CD4-positive, alpha-beta T cell treated with Interferon alpha-2 for 1 hour (primary cell): ENCODE results near the gene SIK2.

Experiments used
- DNase-seq, 2 donors: peaks; one replicate each; pipeline ENCODE4 v3.0.0-alpha.2; 2020 to 2022

Gene SIK2

DNA sequence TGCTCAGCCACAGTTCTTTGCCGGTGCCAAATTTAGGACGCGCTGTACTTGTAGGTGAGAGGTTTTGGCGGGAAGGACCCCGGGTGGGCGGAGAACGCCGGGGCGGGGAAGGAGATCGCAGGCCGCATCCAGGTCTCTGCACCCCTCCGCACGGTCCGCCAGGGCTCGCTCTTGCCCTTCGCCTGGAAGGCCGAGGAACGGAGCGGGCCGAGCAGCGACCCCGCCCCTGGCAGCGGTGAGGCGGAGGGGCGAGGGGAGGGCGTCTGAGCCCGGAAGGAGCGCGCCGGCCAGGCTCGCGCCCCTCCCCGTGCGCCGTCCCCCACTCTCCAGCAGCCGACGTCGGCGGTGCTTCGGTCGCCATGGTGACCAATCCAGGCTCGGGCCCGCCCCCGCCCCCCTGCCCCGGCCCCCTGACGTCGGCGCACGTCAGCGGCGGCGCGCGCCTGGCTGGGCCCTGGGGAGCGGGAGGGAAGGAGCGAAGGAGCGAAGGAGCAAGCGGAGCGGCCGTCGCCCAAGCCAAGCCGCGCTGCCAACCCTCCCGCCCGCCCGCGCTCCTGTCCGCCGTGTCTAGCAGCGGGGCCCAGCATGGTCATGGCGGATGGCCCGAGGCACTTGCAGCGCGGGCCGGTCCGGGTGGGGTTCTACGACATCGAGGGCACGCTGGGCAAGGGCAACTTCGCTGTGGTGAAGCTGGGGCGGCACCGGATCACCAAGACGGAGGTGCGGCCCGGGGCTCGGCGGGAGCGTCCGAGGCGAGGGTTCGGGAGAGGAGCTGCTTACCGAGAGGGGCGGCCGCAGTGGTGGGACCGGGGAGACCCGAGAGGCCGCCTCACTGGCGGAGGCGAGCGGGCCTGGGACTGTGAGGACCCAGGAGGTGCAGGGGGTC, at the start of gene SIK2:
Gene SIK2 (plus strand): TSS at position 471 of the 886 bp plus-strand sequence. CDS start 115 bp downstream, at position 586.
- peak; percentile 93 to 94 for DNase-seq

DNA sequence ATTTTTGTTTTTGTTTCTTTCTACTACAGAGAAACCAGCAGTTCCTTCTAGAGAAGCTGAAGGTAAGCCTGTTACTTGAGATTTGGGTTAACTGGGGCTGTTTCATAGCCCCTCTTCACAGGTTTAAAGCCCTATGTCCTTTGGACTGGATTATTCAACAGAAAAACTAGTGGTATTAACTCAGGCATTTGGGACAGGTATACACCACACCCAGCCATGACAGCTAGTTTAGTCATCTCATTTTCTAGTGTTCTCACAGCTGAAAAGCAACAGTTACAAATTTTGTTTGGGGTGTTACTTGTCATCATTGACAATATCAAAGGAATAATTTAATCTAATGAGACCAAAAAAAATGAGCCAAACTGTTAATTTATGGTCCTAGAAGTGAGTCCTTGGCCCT, 47.7 kb upstream of the SIK2 start:
- DNase-seq = no peak

DNA sequence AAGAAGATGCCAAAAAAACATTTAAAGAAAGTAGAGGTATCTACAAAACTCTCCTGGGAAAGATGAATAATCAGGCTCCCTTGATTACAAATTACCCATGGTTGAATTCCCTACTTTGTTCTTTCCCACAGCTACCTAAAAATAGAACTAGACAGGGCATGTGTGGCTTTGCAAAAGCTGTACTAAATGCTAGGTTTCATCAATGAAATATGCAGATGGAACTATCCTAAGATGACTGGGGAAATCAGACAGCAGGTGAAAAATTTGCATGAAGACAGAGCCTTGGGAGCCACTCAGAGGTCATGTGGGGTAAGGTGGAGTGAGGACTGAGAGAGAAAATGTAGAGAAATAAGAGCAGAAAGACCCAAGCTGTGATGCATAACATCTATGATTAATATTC, 47.0 kb upstream of the SIK2 start:
- DNase-seq = no peak

DNA sequence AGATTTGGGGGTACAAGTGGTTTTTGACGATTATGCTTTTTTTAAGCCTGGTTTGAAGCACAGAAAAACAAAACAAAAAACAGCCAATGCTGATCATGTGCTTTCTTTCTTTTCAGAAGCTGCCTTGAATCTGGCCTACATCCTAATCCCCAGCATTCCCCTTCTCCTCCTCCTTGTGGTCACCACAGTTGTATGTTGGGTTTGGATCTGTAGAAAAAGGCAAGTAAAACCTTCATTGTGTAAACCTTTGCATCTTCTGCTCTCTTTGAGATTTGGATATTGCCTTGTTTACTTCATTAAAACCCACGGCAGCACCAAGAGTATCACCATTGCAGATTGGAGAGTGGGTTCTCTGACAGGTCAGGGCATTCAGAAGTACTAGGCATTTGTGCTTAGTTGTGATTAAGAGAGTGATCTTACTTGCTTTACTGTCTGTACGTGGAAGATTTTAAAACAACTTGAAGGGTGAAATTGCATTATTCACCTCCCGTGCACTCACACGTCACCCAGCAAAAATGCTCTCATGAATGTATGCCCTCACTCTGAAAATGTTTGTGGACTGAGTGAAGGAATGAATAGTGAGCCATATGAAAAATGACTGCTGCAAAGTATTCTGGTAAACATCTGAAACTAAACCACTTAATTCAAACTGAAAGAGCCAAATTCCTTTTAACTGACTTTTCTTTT, 44.7 kb upstream of the SIK2 start:
- no peak for DNase-seq

DNA sequence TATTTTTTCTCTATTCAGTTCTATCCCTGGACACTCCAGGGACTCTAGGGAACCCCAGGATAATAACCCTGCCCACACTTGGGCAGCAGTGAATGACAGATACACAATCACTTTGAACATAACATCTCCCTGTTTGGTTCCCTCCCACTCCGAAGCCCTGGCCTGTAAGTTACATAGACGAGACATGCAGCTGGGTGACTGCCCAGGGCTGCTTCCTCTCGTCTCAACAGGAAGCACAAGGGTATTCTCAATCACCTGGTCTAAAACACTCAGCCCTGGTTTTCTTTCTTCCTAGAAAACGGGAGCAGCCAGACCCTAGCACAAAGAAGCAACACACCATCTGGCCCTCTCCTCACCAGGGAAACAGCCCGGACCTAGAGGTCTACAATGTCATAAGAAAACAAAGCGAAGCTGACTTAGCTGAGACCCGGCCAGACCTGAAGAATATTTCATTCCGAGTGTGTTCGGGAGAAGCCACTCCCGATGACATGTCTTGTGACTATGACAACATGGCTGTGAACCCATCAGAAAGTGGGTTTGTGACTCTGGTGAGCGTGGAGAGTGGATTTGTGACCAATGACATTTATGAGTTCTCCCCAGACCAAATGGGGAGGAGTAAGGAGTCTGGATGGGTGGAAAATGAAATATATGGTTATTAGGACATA, 42.3 kb upstream of the SIK2 start:
- no peak for DNase-seq

DNA sequence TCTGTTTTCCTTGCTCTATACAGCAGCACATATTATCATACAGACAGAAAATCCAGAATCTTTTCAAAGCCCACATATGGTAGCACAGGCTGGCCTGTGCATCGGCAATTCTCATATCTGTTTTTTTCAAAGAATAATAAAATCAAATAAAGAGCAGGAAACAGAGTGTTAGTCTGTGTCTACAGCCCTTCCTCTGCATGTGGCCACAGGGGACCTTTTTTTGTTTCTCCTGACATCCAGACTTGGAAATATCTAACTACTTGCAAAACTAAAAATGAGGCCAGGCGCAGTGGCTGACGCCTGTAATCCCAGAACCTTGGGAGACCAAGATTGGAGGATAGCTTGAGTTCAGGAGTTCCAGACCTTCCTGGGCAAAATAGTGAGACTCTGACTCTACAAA, 41.4 kb upstream of the SIK2 start:
- no peak for DNase-seq

DNA sequence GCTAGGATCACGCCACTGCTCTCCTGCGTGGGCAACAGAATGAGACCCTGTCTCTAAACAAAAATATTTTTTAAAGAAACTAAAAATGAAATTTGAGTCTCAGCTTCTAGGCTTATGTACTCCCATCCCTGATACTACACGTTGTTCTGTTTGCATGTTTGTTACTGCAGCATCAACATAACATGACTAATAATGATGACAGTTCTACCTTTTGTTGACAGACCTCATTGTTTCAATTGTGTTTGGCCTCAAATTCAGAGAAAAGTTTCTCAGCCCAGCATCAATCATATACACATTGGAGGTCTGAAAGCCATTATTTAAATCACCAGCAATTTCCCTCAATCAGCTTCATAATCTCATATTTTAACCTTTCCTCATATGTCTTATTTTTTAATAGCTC, 40.9 kb upstream of the SIK2 start:
- no peak for DNase-seq

DNA sequence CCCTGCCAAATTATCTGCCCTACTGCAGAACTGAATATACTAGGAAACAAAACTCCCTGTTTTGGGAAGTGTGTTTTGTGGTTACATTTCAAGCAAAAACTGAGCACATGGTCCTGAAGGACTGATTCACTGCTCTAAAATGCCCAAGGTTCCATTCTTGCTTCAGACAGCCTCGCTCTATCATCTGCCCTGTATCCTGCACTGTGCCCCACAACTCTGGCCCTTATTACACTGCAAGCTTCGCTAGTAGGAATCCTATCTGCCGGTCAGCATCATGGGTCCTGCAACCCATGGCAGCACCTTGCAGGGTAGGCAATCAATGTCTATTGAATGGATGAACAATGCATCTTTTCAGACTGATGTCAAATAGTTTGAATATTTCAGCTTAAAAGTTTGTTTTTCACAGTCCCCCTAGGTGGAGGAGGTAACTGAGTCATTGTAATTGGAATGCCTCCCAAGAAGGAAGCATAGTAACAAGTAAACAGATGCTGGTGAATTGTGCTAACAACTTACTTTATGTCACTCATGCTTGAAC, 40.4 kb upstream of the SIK2 start:
- no peak for DNase-seq

DNA sequence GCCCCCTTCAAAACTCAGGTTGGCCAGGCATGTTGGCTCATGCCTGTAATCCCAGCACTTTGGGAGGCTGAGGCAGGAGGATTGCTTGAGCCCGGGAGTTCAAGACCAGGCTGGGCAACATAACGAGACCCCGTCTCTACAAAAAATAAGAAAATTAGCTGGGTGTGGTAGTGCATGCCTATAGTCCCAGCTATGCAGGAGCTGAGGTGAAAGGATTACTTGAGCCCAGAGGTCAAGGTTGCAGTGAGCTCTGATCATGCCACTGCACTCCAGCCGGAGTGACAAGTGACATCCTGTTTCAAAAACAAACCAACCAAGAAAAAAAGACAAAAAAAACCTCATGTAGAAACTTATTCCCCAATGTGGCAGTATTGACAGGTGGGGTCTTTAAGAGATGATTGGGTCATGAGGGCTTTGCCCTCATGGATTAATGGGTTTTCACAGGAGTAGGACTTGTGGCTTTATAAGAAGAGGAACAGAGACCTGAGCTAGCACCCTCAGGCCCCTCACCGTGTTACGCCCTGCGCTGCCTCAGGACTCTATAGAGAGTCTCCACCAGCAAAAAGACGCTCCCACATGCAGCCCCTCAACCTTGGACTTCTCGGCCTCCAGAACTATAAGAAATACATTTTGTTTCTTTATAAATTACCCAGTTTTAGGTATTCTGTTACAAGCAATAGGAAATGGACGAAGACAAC, 39.4 kb upstream of the SIK2 start:
- no peak for DNase-seq

DNA sequence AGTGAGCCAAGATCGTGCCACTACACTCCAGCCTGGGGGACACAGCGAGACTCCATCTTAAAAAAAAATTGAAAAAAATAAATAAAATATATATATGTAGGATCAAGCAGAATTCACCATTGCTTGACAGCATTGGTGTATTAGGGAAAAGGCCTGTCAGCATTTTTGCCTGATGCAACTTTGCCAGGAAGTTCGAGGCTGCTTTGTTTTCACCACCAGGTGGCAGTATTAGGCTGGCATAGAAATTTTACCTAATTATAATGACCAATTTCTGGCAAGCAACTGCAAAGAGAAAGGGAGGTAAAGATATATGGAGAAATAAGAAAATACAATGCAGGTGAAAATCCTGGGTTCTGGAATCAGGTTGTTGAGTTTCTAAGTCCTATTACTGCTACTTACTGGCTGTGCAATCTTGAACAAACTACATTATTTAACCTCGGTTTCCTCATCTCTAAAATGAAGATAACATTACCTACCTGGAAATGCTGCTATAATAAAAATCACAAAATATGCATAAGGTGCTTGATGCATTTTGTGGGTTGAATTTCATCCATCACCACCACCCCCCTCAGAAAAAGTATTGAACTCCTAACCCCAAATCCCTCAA, 37.0 kb upstream of the SIK2 start:
- DNase-seq = peak; percentile 45 to 73

DNA sequence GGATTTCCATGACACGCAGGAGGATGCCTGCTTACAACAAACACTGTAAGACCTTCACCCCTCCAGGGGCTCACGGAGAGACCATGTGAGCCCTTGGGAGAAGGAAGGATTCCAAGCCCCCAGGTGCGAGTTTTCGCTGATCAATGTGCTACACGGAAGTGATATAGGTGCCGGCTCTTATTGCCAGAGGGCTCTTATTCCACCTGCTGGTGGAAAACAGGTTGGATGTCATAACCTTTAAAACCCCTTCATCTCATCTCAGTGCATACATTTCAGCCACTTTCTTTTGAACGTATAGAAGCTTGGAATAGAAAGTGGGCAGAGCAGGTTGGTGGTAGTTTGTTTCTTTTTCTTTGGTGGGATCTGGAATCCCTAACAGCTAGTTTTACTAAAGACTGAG, 35.9 kb upstream of the SIK2 start:
- no peak for DNase-seq

DNA sequence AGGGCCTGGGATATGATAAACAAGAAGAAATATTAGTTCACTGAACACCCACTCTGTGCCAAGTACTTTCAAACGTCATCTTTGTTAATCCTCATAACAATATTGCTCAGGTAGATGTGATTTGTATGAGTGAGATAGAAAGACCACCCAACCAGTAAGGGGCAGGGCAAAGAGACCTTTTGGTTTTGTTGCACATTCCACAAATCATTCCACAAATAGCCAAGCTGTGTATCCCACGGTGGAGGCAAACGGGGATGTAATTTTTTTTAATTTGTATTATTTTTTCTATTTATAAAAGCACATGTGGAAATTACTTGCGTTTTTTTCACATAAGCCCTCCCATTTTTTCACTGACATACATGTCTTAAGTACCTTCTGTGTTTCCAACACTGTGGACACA, 32.8 kb upstream of the SIK2 start:
- no peak for DNase-seq

DNA sequence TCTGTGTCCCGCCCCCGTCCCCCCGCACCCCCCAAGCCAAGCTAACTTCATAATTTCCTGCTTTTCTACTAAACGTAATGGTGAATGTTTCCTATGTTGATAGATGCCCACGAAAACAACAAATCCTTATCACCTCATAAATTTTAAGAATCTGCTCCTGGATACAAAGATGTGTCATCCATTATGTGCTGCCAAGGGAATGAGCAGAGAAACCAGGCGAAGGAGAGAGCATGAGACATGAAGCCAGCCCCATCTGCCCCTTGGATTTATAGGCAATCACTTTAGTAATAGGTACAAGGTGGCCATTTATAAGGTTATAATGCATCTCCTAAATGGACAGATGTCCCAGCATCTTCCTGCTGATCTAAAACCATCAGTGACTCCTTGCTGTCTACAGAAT, 31.5 kb upstream of the SIK2 start:
- no peak for DNase-seq

DNA sequence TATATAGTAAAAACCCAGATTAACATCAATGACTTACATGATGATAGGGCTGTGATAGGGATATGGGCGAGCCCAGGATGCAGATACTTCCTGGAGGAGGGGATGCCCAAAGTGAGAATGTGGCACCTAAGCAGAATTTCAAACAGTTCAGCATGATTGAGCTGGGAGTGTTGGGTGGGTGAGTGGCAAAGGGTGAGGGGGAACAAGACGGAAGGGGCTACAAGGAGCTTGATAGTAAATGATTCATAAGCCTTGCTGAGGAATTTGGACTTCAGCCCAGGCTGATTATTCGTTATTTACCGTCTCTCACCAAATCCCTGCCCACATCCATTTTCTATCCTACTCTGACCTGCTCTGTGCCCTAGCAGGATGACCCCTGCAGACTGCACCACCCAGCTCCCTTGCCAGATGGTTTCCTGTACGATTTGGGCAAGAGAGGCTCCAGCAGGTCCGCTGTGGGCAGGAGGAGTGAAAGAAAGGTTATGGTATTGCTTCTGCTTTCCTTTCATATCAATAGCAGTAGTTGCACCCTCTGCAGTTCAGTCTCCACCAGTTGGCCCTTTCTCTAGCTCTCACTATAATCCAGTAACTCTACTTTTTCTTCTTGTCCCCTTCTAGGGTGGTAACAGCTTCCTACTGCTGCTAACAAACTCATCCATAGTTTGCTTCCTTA, 30.3 kb upstream of the SIK2 start:
- DNase-seq = no peak

DNA sequence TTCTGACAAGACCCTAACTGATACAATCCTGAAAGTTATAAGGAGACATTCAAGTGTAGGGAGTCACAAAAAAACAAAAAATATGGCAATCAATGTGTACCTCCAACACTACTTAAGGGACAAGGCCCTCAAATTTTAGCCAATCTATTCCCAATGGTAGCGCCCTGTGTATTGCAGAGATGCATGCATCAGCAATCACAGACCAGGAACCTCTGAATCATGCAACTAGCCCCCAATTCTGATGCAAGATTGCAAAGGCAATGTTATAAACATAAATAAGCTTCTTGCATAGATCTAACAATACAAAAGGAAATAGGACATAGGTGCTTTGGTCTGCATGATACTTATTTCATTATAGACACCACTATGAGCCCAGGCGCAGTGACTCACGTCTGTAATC, 29.7 kb upstream of the SIK2 start:
- no peak for DNase-seq

DNA sequence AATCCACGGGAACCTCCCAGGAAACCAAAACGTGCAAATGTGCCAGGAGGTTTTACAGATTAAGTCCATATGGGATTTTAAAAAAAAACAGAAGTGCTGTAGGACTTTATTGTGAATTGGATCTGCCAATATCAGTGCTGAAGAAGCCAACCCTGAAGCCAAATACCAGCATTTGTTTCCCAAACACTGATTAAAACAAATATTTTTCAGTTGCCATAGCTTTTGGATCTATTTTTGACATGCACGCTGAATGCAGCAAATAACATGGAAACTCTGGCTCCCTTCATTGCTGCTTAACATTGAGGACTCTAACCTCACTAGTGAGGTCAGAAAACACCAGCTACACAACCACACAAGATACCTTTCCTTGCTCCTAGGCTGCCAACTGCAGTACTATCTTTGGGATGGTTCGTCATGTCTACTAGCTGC, 28.4 kb upstream of the SIK2 start:
- DNase-seq = no peak

DNA sequence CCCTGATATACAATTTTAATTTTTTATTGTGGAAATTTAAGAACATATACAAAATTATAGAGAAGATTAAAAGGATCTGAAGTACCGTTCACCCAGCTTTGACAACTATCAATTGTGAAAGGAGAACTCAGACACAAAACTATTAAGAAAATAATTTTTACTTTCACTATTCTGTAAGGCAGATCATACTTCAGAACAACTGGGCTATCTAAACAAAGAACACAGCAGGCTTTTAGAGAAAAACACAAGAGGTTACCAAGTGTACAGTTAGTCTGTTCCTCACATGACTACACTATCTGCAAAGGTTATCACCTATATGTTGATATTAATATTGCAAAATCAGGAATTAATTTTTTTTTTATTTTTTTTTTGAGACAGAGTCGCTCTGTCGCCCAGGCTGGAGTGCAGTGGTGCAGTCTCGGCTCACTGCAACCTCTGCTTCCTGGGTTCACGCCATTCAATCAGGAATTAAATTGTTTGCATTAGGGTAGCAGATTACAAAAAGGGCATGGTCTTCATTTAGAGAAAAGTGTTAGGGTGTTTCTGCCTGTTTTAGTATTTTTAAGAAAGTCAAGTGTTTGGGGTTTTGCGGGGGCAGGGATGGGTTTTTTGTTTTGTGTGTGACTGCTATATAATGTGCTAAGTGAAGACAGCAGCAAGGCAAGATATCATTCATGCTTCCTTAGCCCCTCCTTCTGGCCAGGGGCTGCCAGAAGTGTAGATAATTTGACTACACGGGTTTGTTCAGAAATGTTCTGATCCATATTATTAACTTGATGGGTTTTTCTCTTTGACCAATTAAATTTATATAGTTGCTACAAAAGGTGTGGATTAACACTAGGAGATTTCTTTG, 27.6 kb upstream of the SIK2 start:
- DNase-seq = no peak

DNA sequence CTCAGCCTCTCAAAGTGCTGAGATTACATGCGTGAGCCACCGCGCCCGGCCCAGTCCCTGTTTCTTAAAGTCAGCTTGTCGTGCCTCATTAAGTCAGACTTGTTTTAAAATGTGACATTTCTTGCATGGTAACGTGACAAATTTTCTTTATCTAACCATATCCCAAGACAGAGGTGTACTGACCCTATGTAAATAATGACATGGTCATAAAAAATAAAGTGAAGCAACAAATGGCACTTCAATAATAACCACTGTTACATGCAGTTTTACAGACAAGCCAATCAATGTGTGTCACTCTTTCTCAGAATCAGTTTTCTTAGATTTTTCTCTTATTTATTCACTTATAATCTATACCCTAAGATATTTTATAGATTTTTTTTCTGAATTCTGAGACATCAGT, 26.5 kb upstream of the SIK2 start:
- DNase-seq = no peak

DNA sequence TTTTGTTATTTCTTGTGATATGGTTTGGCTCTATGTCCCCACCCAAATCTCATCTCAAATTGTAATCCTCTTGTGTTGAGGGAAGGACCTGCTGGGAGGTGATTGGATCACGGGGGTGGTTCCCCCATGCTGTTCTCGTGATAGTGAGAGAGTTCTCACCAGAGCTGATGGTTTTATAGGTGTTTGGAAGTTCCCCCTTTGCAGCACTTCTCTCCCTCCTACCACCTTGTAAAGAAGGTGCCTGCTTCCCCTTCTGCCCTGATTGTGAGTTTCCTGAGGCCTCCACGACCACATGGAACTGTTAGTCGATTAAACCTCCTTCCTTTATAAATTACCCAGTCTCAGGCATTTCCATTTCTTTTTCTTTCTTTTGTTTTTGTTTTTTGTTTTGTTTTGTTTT, 24.4 kb upstream of the SIK2 start:
- no peak for DNase-seq

DNA sequence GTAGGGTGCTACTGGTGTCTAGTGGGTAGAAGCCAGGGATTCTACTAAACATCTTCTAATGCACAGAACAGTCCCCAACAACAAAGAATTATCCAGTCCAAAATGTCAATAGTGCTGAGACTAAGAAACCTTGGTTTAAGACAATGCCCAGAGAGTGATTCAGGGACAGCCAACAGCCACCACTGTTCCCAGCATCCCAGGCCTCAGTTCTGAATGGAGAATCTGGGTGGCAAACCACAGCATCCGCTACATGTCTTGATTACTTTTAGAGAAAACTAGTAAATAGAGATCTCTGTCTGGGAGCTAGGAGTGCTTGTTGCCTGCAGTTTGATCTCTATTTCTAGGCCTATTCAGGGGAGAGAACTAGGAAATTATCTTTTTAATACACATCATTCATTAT, 20.9 kb upstream of the SIK2 start:
- DNase-seq = no peak

DNA sequence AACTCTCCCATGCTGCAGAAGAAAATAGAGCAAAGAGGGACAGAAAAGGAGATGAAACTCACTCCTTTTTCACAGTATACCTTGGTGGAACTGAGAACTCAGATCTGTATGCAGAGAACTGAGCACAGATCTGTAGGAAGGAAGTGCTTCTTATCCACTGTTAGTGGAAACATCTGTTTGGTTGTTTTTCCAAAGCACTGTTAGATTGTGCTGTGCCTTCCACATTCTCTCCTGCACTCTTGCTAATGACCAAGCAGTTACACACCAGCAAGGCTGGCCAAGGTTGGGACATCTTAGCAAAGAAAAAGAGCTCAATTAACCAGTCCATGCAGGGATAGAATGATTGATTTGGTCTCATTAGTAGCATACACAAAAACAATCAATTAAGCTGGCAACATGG, 20.1 kb upstream of the SIK2 start:
- no peak for DNase-seq
